Fibroblast of skin of back (primary cell): Measurements from ENCODE around the gene ANKS4B.
"Not testable (repeated sequence)": the region's sequence is repeated elsewhere in the genome, so short reads cannot be mapped to it uniquely, and the experiment has no call there.

ENCODE experiments used
- DNase-seq: peaks from one replicate; pipeline ENCODE4 v3.0.0-alpha.2; 2013

The ANKS4B gene

GRCh38 chr16:21263640-21264570 is 30.4 kb downstream of the ANKS4B start:
- peak; percentile 79 for DNase-seq

- no peak for DNase-seq
Observed at GRCh38 chr16:21264571-21265036, 31.1 kb downstream of the ANKS4B start.

- no peak for DNase-seq
Observed at GRCh38 chr16:21265104-21265837, 31.8 kb downstream of the ANKS4B start.

- no peak for DNase-seq
Observed at GRCh38 chr16:21267298-21267697, 33.8 kb downstream of the ANKS4B start.

GRCh38 chr16:21268236-21268635 is 34.7 kb downstream of the ANKS4B start:
- no peak for DNase-seq

GRCh38 chr16:21272253-21272652 is 38.8 kb downstream of the ANKS4B start:
- DNase-seq = no peak

- not testable (repeated sequence) for DNase-seq
Observed at GRCh38 chr16:21272763-21273162, 39.3 kb downstream of the ANKS4B start.

- DNase-seq = no peak
Observed at GRCh38 chr16:21274172-21274726, 40.8 kb downstream of the ANKS4B start.

- DNase-seq = no peak
Observed at GRCh38 chr16:21275529-21275928, 42.0 kb downstream of the ANKS4B start.

GRCh38 chr16:21276090-21276489 is 42.6 kb downstream of the ANKS4B start:
- no peak for DNase-seq

- no peak for DNase-seq
Observed at GRCh38 chr16:21277045-21277926, 43.8 kb downstream of the ANKS4B start.

- peak; percentile 30 for DNase-seq
Observed at GRCh38 chr16:21277927-21278706, 44.6 kb downstream of the ANKS4B start, which contains the start of gene CRYM. CRYM (minus strand) TSS chr16:21278290; CDS start chr16:21278251, 39 bp downstream.

GRCh38 chr16:21279501-21279900 is 46.0 kb downstream of the ANKS4B start:
- DNase-seq = no peak

- DNase-seq = no peak
Observed at GRCh38 chr16:21281698-21282389, 48.3 kb downstream of the ANKS4B start.

GRCh38 chr16:21283521-21284289 is 50.2 kb downstream of the ANKS4B start:
- peak; percentile 45 for DNase-seq

- DNase-seq = no peak
Observed at GRCh38 chr16:21284414-21284813, 50.9 kb downstream of the ANKS4B start.

GRCh38 chr16:21285314-21285713 is 51.8 kb downstream of the ANKS4B start:
- no peak for DNase-seq

- DNase-seq = not testable (repeated sequence)
Observed at GRCh38 chr16:21289789-21290188, 56.3 kb downstream of the ANKS4B start.

GRCh38 chr16:21300309-21301167 is 67.0 kb downstream of the ANKS4B start:
- DNase-seq = peak; percentile 100
